ENCODE data around the gene MYO18B.

The MYO18B gene

GRCh38 chr22:25712661-25713400 lies 29.2 kb upstream of the MYO18B start:
- DNase-seq, result no peak

DNA sequence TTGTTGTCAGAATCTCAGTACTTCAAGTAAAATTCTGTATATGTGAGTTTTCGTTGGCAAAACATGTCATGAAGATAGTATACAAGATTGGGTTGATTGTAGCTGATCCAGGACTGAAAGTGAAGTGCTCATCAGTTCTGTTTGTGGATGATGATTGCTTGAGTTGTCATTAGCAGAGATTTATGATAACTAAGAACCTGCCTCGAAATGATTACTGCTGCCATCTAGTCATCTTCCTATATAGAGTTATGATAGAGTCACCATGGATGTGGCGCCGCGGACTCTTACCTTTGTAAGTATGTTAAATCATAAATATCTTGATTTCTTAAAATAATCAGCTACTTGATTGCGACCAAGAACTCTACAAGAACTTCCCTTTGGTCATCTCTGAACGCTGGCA lies 27.9 kb upstream of the MYO18B start:
- DNase-seq, result no peak

DNA sequence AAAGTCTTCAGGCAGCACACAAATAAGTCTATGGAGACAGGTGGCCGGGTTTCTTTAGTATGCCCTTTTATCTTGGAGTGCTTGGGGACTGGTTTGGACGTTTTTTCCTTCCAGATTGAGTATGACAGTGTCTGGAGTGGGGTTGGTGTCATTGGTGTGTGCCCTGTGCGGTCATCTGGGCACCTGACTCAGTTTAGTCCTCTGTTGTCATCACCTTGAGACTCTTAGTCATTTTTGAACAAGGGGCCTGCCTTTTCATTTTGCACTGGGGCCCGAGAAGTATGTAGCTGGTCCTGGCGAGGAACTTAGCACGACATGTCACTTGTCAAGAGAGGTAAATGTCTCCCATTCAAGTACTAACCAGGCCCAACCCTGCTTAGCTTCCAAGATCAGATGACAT lies 27.2 kb upstream of the MYO18B start:
- no peak for DNase-seq

GRCh38 chr22:25716637-25717036 lies 25.4 kb upstream of the MYO18B start:
- DNase-seq, result no peak

DNA sequence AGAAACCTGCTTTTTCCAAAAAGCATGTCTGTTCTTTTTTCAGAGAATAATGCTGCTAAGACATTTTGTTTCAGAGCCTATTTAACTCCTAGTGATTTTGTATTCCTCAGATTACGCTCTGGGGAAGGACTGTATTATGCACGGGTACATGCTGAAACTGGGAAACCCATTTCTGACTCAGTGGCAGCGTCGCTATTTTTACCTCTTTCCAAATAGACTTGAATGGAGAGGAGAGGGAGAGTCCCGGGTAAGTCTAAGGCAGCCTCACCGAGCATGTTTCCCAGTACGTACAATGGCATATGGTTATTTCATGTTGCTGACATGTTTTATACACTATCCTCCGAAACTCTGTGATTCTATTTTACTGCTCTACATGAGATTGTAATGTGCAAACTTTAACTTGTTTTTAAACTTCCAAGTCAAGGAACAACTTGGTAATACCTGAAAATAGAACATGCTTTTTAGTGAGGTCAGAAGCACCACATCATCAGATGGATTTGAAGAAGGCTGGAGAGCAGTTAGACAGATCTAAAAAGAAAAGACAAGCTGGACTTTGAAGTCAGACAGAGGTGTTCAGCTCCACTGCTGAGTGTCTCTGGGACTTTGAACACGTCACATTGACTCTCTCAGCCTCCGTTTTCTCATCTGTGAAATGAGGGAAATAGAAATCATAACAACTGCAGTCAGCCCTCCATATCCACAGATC lies 23.7 kb upstream of the MYO18B start:
- no peak for DNase-seq

- no peak for DNase-seq
Measured at GRCh38 chr22:25722223-25722622, 19.8 kb upstream of the MYO18B start.

DNA sequence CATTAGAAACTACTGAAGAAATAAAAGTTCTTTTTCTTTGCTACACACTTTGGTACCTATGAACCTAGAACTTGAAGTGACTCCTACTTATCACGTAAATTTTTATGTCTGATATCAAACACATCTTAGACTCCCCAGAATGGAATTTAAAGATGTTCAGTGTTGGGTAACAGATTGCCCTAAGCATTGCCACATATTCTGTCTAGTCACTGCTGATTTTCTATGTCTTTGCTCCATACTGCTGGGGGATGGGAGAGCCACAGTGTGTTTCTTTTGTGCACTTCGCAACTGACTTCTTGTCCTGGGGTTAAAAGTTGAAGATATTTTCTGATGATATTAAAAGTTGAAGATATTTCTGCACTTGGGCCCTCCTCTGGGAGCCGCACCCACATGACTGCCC lies 19.4 kb upstream of the MYO18B start:
- no peak for DNase-seq

DNA sequence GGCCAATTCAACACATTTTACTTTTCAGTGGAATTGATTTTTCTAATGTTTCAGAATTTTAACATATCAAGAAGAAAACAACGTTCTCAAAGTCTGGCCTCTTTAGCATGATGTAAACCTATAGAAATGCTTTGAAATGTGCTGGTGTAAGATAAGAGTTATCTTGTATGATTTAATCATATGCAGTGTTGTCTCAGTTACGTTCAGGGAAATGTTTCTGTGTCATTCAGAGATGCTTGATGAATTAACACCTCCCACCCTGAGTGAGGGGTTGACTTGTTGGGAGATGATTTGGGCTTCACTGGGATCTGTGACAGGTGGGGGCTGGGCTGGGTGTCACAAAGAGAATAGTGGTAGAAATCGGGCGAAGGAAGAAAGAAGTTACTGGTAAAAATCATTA lies 15.7 kb upstream of the MYO18B start:
- no peak for DNase-seq

GRCh38 chr22:25728071-25728470 lies 13.9 kb upstream of the MYO18B start:
- no peak for DNase-seq

GRCh38 chr22:25729016-25729995 lies 12.7 kb upstream of the MYO18B start:
- DNase-seq, result no peak

DNA sequence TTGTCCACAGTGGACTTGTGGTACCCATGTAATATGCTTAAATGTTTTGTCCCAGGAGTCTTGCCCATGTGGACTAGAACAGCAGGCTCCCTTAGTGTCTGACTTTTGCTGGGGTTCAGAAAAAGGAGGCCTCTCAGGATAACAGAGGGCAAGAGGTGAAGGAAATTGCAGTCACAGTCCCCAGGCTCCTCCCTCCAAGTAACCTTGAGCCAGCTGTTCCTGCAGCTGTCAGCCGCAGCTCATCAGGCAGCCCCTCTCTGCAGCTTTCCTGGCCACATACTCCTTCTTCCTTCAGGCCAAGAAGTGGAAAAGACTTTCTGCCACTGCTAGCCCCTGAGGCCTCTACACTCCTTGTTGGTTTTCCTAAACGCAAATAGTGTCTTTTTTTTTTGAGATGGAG lies 6.3 kb upstream of the MYO18B start:
- DNase-seq, result no peak

- DNase-seq, result no peak
Measured at GRCh38 chr22:25736378-25737011, 5.5 kb upstream of the MYO18B start.

DNA sequence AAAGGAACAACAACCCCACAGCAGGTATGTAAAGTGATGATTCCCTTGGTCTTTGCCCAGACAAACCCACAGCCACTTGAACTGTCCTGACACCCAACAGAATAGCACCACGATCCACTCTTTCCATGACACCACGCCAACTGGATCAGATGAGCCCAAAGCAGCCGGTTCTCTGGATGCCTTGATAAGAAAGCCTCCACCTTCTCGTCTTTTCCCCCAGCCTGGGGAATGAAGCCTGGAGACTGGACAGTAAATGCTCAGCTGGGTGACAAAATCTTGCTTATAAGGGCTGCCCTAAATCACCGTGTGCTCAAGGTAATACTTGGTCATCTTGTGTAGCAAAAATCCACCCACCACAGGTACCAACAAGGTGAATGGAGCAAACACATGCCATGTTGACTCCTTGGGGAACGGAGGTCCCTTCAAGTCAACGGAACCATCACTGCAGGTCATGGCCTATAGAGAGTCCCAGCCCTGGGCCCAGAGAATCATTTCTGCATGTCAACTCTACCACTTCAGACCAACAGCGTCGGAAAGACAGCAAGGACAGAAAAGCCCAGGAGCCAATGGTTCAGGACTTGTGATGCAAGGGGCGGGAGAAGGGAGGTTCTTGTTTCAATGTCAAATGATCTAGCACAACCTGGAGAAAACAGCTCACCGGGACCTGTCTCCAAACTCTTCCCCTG lies 2.2 kb upstream of the MYO18B start:
- DNase-seq, result no peak

GRCh38 chr22:25742918-25743708 lies 1.1 kb downstream of the MYO18B start:
- DNase-seq, result no peak

DNA sequence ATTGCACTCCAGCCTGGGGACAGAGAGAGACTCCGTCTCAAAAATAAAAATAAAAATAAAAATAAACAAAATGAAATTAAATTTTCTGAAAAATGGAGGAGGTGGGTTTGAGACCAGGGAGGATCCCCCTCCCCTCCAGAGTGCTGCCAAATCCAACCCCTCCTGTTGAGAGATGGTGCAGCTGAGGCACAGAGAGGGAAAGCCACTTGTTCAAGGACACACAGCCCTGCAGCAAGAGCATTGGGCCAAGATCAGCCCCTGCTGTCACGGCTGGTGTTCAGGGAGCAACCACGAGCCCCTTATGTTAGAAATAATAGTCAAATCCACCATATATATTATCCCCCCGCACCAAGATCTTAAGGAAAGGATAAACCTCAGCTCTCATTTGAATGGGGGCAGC lies 2.7 kb downstream of the MYO18B start:
- no peak for DNase-seq

- peak; percentile 35 for DNase-seq
Measured at GRCh38 chr22:25745341-25746011, 3.5 kb downstream of the MYO18B start.

- no peak for DNase-seq
Measured at GRCh38 chr22:25746012-25746373, 4.0 kb downstream of the MYO18B start.

DNA sequence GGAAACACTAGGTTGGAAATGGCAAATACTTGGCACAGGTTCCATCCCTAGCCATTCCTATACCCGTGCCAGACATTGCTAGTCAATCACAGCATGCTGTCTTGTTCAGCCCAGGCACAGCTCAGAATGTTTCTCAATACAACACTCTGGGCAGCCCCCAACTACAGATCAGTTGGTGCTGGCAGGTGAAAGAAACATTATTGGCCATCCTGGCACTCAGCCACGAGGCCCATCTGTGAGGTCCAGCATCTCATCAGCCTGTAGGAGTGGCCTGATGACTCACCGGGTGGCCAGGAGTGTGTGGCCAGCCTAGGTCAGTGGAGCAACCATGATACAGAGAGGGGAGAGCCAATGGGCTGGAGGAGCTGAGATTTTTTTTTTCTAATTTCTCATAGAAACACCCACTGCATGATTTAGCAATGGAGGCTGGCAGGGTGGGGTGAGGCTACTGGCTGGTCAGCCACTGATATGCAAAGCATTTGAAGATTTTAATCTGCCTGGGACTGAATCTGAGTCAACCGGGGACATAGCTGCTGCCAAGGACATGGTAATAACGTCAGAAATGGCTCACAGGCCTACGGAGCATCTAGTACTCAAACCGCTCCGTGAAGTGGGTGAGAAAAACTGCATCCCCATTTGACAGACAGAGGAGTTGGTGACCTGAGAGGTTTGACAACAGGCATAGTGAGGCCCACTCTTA lies 5.4 kb downstream of the MYO18B start:
- DNase-seq, result peak; percentile 42

GRCh38 chr22:25748140-25748539 lies 6.2 kb downstream of the MYO18B start:
- no peak for DNase-seq

DNA sequence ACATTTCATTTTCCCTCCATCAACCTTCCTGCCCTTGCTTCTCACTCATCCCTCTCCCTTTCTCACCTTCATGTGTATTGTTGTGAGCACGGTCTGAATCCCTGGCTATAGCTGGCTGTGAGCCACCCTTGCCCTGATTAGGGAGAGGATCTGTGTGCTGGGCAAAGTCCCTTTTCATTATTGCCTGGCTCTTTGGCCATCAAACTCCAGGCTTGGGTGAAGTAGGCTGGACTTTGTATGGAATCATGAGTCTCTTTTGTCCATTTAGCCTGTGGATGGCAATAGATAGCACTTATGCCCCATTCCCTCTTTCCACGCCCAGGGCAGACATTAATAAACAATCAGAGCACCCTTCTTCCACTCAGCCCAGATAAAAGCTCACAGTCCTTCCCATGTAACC lies 6.7 kb downstream of the MYO18B start:
- no peak for DNase-seq
